Lower lobe of right lung (tissue), 2 donors: ENCODE measurements around the gene NT5C1A. TPM values are rescaled to one million over a fixed set of nuclear protein-coding genes. Genes with fewer than 3 reads are reported as not detected.

ENCODE experiments used
- ATAC-seq, 2 donors: fragments of 200-7000 bp; cut with Tn5 transposase; one replicate each; pipeline ENCODE4 v1.9.1; 2020 to 2022; ENCODE audit warnings: mild to moderate bottlenecking in 2 of 2, moderate library complexity in 2 of 2
- DNase-seq: peaks from one replicate; pipeline ENCODE4 v3.0.0-alpha.2; 2020
- H3K27ac ChIP-seq: fragments of 200-600 bp; one replicate; pipeline ENCODE4 v1.8.0; 2022
- H3K27me3 ChIP-seq: fragments of 200-600 bp; one replicate; pipeline ENCODE4 v1.8.0; 2022; ENCODE audit warnings: low read depth
- H3K36me3 ChIP-seq: fragments of 200-600 bp; one replicate; pipeline ENCODE4 v1.8.0; 2022; ENCODE audit warnings: mild to moderate bottlenecking
- H3K4me1 ChIP-seq: fragments of 200-600 bp; one replicate; pipeline ENCODE4 v1.8.0; 2022
- H3K4me3 ChIP-seq: fragments of 200-600 bp; one replicate; pipeline ENCODE4 v1.8.0; 2022; ENCODE audit warnings: mild to moderate bottlenecking
- H3K9me3 ChIP-seq: fragments of 200-600 bp; one replicate; pipeline ENCODE4 v1.8.0; 2022
- CTCF ChIP-seq: fragments of 200-600 bp; IDR thresholded peaks from one replicate; pipeline ENCODE4 v1.8.0; 2022; ENCODE audit warnings: antibody characterized with exemption, mild to moderate bottlenecking
- intact Hi-C: fragments of 100-400 bp; cut with DNase I; formaldehyde crosslinking; loops from one replicate; pipeline ENCODE4 v1.11.0; 2022
- total RNA-seq: library from RNA; stranded (reverse); fragmentation: NEBNext Ultra II Directional; extraction: Animal tissue kit (Norgen Biotek cat#: 25700); gene quantifications from one replicate; pipeline ENCODE4 v1.2.1, GENCODE V29; 2021
- donor health status: DM: no; HTN: yes; CAD: no; lungs with severe emphysema.

NT5C1A gene
- total RNA-seq, 1 donor from 2014 or later: not detected

GRCh38 chr1:39647247-39647646, 24.7 kb downstream of the NT5C1A start:
- peaks cover 14% of the 10 kb centered on the region for H3K4me1 ChIP-seq
- ATAC-seq (no peak), DNase-seq (no peak)
- H3K9me3 ChIP-seq: no peaks in the 10 kb centered on the region
- intact Hi-C loops: no loop called here
- no peak overlapping the region for H3K4me3 ChIP-seq
- no peaks in the 10 kb centered on the region for H3K27me3 ChIP-seq
- peak overlapping the region; percentile 67 for H3K27ac ChIP-seq
- no peak for TF ChIP-seq CTCF
- no peaks in the 10 kb centered on the region for H3K36me3 ChIP-seq

- H3K36me3 ChIP-seq: no peaks in the 10 kb centered on the region
- H3K4me3 ChIP-seq: no peak overlapping the region
- intact Hi-C loops: no loop called here
- H3K9me3 ChIP-seq: no peaks in the 10 kb centered on the region
- TF ChIP-seq CTCF: no peak
- H3K4me1 ChIP-seq: peaks cover 14% of the 10 kb centered on the region
- H3K27ac ChIP-seq: peak overlapping the region; percentile 70
- DNase-seq (no peak), ATAC-seq (peak; percentile 68)
- H3K27me3 ChIP-seq: no peaks in the 10 kb centered on the region
These were observed 25.4 kb downstream of the NT5C1A start for GRCh38 chr1:39646232-39647081.

GRCh38 chr1:39645411-39646043, 26.4 kb downstream of the NT5C1A start:
- DNase-seq (no peak), ATAC-seq (no peak)
- H3K4me3 ChIP-seq: no peak overlapping the region
- H3K36me3 ChIP-seq: no peaks in the 10 kb centered on the region
- H3K4me1 ChIP-seq: peaks cover 14% of the 10 kb centered on the region
- no peaks in the 10 kb centered on the region for H3K27me3 ChIP-seq
- TF ChIP-seq CTCF: no peak
- H3K27ac ChIP-seq: no peak overlapping the region
- intact Hi-C loops: no loop called here
- no peaks in the 10 kb centered on the region for H3K9me3 ChIP-seq

- ATAC-seq (no peak), DNase-seq (no peak)
- Histone ChIP-seq H3K27me3 (no peaks in the 10 kb centered on the region), H3K36me3 (no peaks in the 10 kb centered on the region), H3K9me3 (no peaks in the 10 kb centered on the region), H3K4me3 (no peak overlapping the region), H3K4me1 (peaks cover 17% of the 10 kb centered on the region), H3K27ac (no peak overlapping the region)
- TF ChIP-seq CTCF: no peak
- intact Hi-C loops: no loop called here
These were observed 28.2 kb downstream of the NT5C1A start for GRCh38 chr1:39643705-39644104.

GRCh38 chr1:39642796-39643195, 29.1 kb downstream of the NT5C1A start:
- intact Hi-C loops: no loop called here
- Histone ChIP-seq H3K36me3 (no peaks in the 10 kb centered on the region), H3K27ac (no peak overlapping the region), H3K27me3 (peaks cover 4% of the 10 kb centered on the region), H3K9me3 (no peaks in the 10 kb centered on the region), H3K4me1 (peaks cover 12% of the 10 kb centered on the region), H3K4me3 (no peak overlapping the region)
- DNase-seq (no peak), ATAC-seq (no peak)
- no peak for TF ChIP-seq CTCF
